Chondrocyte (in vitro differentiated cells): ENCODE data around the gene MMP17. TPM values are rescaled to one million over a fixed set of nuclear protein-coding genes. Genes with fewer than 3 reads are reported as not detected.

ENCODE experiments used
- DNase-seq: peaks from one replicate; pipeline ENCODE4 v3.0.0; 2021; ENCODE audit warnings: mixed read lengths, low spot score
- H3K27ac Mint-ChIP-seq: one replicate; pipeline ENCODE4 v1.8.0; 2021; ENCODE audit warnings: mild to moderate bottlenecking, moderate library complexity, mixed read lengths; ENCODE audit not compliant: unreplicated experiment
- H3K27me3 Mint-ChIP-seq: 2 replicates; pipeline ENCODE4 v1.8.0; 2021; ENCODE audit warnings: low read depth, mixed read lengths
- H3K36me3 Mint-ChIP-seq: 2 replicates; pipeline ENCODE4 v1.8.0; 2021; ENCODE audit warnings: low read depth, mixed read lengths
- H3K4me1 Mint-ChIP-seq: 2 replicates; pipeline ENCODE4 v1.8.0; 2021; ENCODE audit warnings: low read depth, mild to moderate bottlenecking, mixed read lengths
- H3K4me3 Mint-ChIP-seq: one replicate; pipeline ENCODE4 v1.8.0; 2021; ENCODE audit warnings: mild to moderate bottlenecking, moderate library complexity, mixed read lengths; ENCODE audit not compliant: unreplicated experiment
- H3K9me3 Mint-ChIP-seq: 2 replicates; pipeline ENCODE4 v1.8.0; 2021; ENCODE audit warnings: low read depth, mixed read lengths
- total RNA-seq: library from RNA; stranded (reverse); gene quantifications from 3 replicates; pipeline ENCODE4 v1.2.1, GENCODE V29; 2021
- TF ChIP-seq, protein P1 (sequence below): fragments of 200-600 bp; sonication (generic); IDR thresholded peaks from 2 replicates; pipeline ENCODE4 v1.5.0; 2021; ENCODE audit warnings: antibody characterized with exemption, mild to moderate bottlenecking, moderate library complexity

MMP17 gene
- total RNA-seq, 1 donor from 2014 or later, result 1.3 TPM

DNA sequence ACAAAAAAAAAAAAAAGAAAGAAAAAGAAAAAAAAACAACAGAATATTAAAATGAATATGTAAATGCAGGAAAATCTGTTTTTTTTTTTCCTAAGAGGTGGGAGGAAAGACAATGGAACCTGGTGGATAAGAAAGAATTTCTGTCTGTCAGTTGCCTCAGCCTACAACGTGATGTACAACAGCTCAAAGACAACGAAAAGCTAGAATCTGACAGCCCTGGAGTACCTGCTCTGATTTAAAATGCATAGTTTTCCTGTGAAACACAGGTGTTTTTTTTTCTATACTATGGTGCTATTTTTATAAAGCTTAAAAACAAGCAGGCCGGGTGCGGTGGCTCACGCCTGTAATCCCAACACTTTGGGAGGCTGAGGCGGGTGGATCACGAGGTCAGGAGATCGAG lies 36.3 kb downstream of the MMP17 start:
- no peaks in the 10 kb centered on the region for H3K9me3 Mint-ChIP-seq

DNA sequence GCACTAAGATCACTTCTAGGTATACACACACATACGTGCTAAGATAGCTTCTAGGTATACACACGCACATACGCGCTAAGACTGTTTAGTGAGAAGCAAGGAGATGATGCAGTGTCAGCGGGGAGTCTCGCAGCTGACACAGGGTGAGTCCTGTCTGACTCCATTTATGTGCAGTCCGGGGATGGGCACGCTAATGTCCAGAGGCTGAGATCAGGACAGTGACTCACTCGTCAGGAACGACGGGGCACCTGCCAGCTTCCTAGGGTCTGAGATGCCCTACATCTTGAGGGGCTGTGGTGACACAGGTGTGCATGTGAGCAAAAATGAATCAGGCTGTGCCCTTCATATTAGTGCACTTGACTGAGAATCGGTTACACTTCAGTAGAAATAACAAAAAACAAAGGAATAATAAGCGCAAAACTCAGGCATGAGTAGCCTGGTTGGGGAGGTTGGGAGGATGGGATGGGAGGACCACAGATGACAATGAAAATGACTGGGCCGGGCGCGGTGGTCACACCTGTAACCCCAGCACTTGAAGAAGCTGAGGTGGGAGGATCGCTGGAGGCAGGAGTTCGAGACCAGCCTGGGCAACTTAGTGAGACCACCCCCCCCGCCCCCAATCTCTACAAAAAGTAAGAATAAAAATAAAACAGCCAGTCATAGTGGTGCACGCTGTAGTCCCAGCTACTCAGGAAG lies 37.1 kb downstream of the MMP17 start:
- TF ChIP-seq, protein P1, sequence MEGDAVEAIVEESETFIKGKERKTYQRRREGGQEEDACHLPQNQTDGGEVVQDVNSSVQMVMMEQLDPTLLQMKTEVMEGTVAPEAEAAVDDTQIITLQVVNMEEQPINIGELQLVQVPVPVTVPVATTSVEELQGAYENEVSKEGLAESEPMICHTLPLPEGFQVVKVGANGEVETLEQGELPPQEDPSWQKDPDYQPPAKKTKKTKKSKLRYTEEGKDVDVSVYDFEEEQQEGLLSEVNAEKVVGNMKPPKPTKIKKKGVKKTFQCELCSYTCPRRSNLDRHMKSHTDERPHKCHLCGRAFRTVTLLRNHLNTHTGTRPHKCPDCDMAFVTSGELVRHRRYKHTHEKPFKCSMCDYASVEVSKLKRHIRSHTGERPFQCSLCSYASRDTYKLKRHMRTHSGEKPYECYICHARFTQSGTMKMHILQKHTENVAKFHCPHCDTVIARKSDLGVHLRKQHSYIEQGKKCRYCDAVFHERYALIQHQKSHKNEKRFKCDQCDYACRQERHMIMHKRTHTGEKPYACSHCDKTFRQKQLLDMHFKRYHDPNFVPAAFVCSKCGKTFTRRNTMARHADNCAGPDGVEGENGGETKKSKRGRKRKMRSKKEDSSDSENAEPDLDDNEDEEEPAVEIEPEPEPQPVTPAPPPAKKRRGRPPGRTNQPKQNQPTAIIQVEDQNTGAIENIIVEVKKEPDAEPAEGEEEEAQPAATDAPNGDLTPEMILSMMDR, result no peak
- Mint-ChIP-seq H3K27ac (peak overlapping the region; percentile 88), H3K4me1 (peaks cover 38% of the 10 kb centered on the region), H3K36me3 (no peaks in the 10 kb centered on the region), H3K4me3 (no peak overlapping the region), H3K27me3 (no peaks in the 10 kb centered on the region), H3K9me3 (no peaks in the 10 kb centered on the region)
- DNase-seq, result no peak

More for the DNA sequence above, 36.3 kb downstream of the MMP17 start:
- DNase-seq, result no peak
- TF ChIP-seq, protein P1, result no peak
- Mint-ChIP-seq H3K27me3 (no peaks in the 10 kb centered on the region), H3K36me3 (no peaks in the 10 kb centered on the region), H3K4me1 (peaks cover 38% of the 10 kb centered on the region), H3K27ac (peak overlapping the region; percentile 17), H3K4me3 (no peak overlapping the region)

DNA sequence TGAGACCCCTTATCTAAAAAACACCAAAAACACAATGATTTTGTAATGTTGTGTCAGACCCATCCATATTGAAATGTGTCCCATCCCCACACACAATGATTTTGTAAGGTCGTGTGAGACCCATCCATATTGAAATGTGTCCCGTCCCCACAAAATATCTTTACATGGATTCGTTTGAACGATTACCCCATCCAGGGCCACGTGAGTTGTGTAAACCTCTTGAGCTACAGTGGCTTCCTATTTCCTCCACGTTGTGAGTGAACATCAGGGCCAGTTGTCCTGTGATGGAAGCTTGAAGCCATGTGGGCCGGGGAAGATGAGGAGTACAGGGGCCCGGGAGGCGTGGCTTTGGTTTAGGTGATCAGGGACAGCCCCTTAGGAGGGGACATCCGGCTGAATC lies 39.3 kb downstream of the MMP17 start:
- H3K9me3 Mint-ChIP-seq, result no peaks in the 10 kb centered on the region

DNA sequence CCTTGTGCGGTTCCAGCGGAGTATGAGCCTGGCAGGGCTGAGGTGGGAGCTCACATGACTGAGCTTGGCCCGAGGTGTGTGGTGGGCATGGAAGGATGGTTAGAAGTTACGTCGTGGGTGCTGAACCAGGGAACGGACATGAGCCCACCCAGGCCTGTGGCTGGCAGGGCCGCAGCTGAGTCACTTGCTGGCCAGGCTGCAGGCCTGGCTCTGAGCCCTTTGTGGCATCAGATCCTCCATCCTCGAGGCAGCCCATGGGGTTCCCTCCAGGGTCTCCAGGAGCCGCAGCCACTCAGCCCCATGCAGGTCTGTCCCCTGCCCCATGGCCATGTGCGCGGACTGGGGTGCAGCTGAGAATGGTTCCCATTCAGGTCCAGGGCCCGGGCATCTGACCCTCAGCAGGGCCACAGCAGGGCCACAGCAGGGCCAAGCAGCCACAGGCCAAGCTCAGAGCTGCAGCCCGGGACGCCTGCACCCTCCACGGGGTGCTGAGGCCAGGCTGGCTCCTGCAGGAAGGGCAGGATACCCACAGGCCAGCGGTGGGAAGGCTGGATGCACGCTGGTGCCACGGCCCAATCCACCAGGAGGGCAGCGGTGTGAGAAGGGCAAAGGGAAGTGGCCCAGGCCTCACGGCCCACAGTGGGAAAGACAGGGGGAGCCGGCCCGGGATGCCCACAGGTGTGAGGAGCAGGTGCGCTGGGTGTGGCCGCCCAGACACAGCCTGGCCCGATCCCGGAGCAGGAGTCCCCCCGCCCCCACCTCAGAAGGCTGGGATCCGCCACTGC lies 39.9 kb downstream of the MMP17 start:
- Mint-ChIP-seq H3K4me1 (peaks cover 38% of the 10 kb centered on the region), H3K36me3 (no peaks in the 10 kb centered on the region), H3K27ac (no peak overlapping the region), H3K9me3 (no peaks in the 10 kb centered on the region), H3K27me3 (no peaks in the 10 kb centered on the region), H3K4me3 (no peak overlapping the region)
- DNase-seq, result no peak
- TF ChIP-seq, protein P1, result no peak

More for the DNA sequence above, 39.3 kb downstream of the MMP17 start:
- no peaks in the 10 kb centered on the region for H3K36me3 Mint-ChIP-seq
- TF ChIP-seq, protein P1, result no peak
- H3K4me3 Mint-ChIP-seq, result no peak overlapping the region
- H3K27ac Mint-ChIP-seq, result no peak overlapping the region
- H3K27me3 Mint-ChIP-seq, result no peaks in the 10 kb centered on the region
- no peak for DNase-seq
- peaks cover 40% of the 10 kb centered on the region for H3K4me1 Mint-ChIP-seq

DNA sequence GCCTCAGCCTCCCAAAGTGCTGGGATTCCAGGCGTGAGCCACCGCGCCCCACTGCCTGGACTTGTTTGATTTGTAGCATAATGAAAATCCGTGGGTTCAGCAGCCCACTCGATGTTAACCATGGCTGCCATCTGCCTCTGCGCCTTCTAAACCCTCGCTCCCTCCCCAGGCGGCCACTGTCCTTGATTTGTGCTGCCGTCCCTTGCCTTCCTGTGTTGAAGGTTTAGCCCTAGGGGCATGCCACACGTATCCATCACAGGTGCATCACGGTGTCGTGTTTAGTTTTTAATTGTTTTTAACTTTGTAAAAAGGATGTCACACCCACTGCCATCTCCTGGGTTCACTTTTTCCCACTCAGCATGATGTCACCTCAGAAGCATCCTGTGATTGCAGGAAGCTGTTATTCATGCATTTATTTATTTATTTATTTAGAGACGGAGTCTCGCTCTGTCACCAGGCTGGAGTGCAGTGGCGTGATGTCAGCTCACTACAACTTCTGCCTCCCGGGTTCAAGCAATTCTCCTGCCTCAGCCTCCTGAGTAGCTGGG lies 41.8 kb downstream of the MMP17 start:
- Mint-ChIP-seq H3K27me3 (no peaks in the 10 kb centered on the region), H3K36me3 (no peaks in the 10 kb centered on the region), H3K4me3 (no peak overlapping the region), H3K27ac (peak overlapping the region; percentile 45), H3K4me1 (peaks cover 30% of the 10 kb centered on the region), H3K9me3 (peaks cover 3% of the 10 kb centered on the region)
- TF ChIP-seq, protein P1, result no peak
- no peak for DNase-seq
